Fibroblast of the aortic adventitia (primary cell): ENCODE data around the gene ELMOD3. TPM values are rescaled to one million over a fixed set of nuclear protein-coding genes. Genes with fewer than 3 reads are reported as not detected.
A peak's percentile ranks its signal among the peaks of the same experiment; 100 is the strongest.
"Not testable (repeated sequence)": the region's sequence is repeated elsewhere in the genome, so short reads cannot be mapped to it uniquely, and the experiment has no call there.

Source experiments
- DNase-seq: peaks from one replicate; pipeline ENCODE4 v3.0.0-alpha.2; 2010; ENCODE audit warnings: low read depth
- H3K4me3 ChIP-seq: 2 replicates; pipeline ENCODE4 v1.5.1; 2011; ENCODE audit warnings: low read depth, mild to moderate bottlenecking, control low read depth, low read length, moderate library complexity
- total RNA-seq: library from RNA; depleted of rRNA; stranded (reverse); fragments of >200 nt; gene quantifications from 2 replicates; pipeline ENCODE4 v1.2.3, GENCODE V29; 2012; ENCODE audit warnings: low replicate concordance
- TF ChIP-seq, protein P1 (sequence below): IDR thresholded peaks from 2 replicates; pipeline ENCODE4 v1.5.1; 2011; ENCODE audit warnings: mild to moderate bottlenecking, low read length, control low read depth, inconsistent platforms; ENCODE audit not compliant: insufficient read depth

The ELMOD3 gene
- total RNA-seq, 1 donor, result 19.3 TPM

GRCh38 chr2:85330839-85331636 is 23.5 kb upstream of the ELMOD3 start:
- no peak overlapping the region for H3K4me3 ChIP-seq
- DNase-seq, result no peak
- TF ChIP-seq, protein P1, sequence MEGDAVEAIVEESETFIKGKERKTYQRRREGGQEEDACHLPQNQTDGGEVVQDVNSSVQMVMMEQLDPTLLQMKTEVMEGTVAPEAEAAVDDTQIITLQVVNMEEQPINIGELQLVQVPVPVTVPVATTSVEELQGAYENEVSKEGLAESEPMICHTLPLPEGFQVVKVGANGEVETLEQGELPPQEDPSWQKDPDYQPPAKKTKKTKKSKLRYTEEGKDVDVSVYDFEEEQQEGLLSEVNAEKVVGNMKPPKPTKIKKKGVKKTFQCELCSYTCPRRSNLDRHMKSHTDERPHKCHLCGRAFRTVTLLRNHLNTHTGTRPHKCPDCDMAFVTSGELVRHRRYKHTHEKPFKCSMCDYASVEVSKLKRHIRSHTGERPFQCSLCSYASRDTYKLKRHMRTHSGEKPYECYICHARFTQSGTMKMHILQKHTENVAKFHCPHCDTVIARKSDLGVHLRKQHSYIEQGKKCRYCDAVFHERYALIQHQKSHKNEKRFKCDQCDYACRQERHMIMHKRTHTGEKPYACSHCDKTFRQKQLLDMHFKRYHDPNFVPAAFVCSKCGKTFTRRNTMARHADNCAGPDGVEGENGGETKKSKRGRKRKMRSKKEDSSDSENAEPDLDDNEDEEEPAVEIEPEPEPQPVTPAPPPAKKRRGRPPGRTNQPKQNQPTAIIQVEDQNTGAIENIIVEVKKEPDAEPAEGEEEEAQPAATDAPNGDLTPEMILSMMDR, result no peak

DNA sequence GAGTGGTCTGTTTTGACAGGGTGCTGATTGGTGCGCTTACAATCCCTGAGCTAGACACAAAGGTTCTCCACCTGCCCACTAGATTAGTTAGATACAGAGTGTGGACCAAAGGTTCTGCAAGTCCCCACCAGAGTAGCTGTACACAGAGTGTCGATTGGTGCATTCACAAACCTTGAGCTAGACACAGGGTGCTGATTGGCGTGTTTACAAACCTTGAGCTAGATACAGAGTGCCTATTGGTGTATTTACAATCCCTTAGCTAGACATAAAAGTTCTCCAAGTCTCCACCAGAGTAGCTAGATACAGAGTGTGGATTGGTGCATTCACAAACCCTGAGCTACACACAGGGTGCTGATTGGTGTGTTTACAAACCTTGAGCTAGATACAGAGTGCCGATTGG is 20.7 kb upstream of the ELMOD3 start:
- not testable (repeated sequence) for DNase-seq

GRCh38 chr2:85334928-85335327 is 19.6 kb upstream of the ELMOD3 start:
- TF ChIP-seq, protein P1, result no peak
- no peak for DNase-seq
- H3K4me3 ChIP-seq, result no peak overlapping the region

More for the DNA sequence above, 20.7 kb upstream of the ELMOD3 start:
- H3K4me3 ChIP-seq, result not testable (repeated sequence)

DNA sequence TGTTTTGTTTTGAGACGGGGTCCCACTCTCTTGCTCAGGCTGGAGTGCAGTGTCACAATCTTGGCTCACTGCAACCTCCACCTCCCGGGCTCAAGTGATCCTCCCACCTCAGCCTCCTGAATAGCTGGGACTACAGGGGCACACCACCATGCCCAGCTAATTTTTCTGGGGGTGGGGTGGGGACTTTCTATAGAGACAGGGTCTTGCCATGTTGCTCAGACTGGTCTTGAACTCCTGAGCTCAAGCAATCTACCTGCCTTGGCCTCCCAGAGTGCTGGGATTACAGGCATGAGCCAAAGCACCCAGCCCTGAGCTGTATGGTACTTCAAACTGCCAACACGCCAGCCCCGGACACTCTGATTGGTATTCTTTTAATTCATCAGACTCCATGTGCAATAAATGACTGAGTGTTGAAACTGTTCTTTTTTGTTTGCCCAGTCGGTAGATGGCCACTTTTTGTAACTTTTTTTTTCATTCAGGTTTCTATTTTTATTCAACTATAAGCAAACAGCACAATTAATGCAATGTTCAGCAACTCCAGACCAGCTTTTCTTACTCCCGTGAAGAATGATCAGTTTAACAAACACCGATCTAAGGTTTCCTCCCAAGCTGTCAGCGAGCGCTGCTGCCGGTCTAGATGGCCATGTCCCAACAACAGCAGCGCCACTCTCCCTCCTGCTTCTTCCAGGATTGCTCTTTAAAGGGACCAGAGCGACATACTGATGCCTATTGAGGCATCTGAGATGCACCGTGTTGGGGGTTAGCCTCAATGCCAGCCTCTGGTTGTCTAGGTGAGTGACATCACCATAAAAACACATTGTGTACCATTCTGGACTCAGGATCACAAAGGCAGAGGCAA is 14.3 kb upstream of the ELMOD3 start:
- TF ChIP-seq, protein P1, result no peak
- no peak overlapping the region for H3K4me3 ChIP-seq

GRCh38 chr2:85341269-85342029 is 13.1 kb upstream of the ELMOD3 start:
- H3K4me3 ChIP-seq, result no peak overlapping the region
- DNase-seq, result no peak
- TF ChIP-seq, protein P1, result no peak

More for the DNA sequence above, 14.3 kb upstream of the ELMOD3 start:
- DNase-seq, result peak; percentile 6

DNA sequence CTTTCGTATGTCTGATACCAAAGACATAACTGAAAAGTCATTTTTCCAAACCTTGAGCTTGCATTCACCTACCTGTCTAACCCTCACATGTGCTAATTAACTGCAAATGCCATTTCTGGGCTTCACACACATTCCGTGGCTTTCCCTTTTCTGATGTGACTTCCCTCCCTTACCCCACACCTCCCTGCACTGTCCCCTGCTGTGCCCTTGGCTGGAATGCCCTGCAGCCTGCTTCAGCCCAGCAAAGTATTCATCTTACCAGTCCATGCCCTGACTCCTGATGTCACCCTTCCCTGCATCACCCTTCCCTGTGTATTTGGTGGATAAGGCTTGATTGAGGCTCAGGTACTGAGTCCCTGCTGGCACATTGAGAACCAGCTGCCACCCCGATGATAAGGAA is 12.4 kb upstream of the ELMOD3 start:
- no peak overlapping the region for H3K4me3 ChIP-seq
- TF ChIP-seq, protein P1, result no peak
- DNase-seq, result no peak

- H3K4me3 ChIP-seq, DNase-seq: not testable (repeated sequence)
Measured at GRCh38 chr2:85343207-85343895, 11.2 kb upstream of the ELMOD3 start.
